Mesenchymal stem cell (in vitro differentiated cells and primary cell): ENCODE measurements around the gene MEIS2.

Experiments
- DNase-seq: peaks from one replicate; pipeline ENCODE4 v3.0.0-alpha.2; 2013
- H2AFZ ChIP-seq: one replicate; pipeline ENCODE4 v1.6.1; 2013; ENCODE audit warnings: low read depth, mild to moderate bottlenecking, control low read depth, inconsistent platforms, low read length, moderate library complexity
- H2AK5ac ChIP-seq: 2 replicates; pipeline ENCODE4 v1.6.1; 2013; ENCODE audit warnings: low read length, moderate library complexity, mild to moderate bottlenecking, inconsistent platforms; ENCODE audit not compliant: severe bottlenecking
- H2BK120ac ChIP-seq: one replicate; pipeline ENCODE4 v1.6.1; 2013; ENCODE audit warnings: low read depth, mild to moderate bottlenecking, inconsistent platforms, low read length, moderate library complexity
- H2BK12ac ChIP-seq, 2 experiments: one replicate each; pipeline ENCODE4 v1.6.1; 2013; ENCODE audit warnings: inconsistent platforms in 2 of 2, low read length in 2 of 2, mild to moderate bottlenecking in 2 of 2, moderate library complexity in 2 of 2, control low read depth in 1 of 2
- H2BK15ac ChIP-seq: one replicate; pipeline ENCODE4 v1.6.1; 2013; ENCODE audit warnings: mild to moderate bottlenecking, low read depth, inconsistent platforms; ENCODE audit not compliant: poor library complexity, severe bottlenecking
- H2BK5ac ChIP-seq: 2 replicates; pipeline ENCODE4 v1.6.1; 2013; ENCODE audit warnings: low read depth, mild to moderate bottlenecking, low read length, control low read depth, inconsistent platforms; ENCODE audit not compliant: poor library complexity, severe bottlenecking
- H3K14ac ChIP-seq, 2 experiments: one replicate each; pipeline ENCODE4 v1.6.1; 2013; ENCODE audit warnings: inconsistent platforms in 2 of 2, low read length in 2 of 2, control low read depth in 1 of 2, mild to moderate bottlenecking in 1 of 2, moderate library complexity in 1 of 2
- H3K18ac ChIP-seq, 2 experiments: one replicate each; pipeline ENCODE4 v1.6.1; 2013; ENCODE audit warnings: inconsistent platforms in 2 of 2, low read length in 2 of 2, control low read depth in 1 of 2, low read depth in 1 of 2, mild to moderate bottlenecking in 1 of 2
- H3K23ac ChIP-seq, 2 experiments: one replicate each; pipeline ENCODE4 v1.6.1; 2013; ENCODE audit warnings: inconsistent platforms in 2 of 2, low read length in 2 of 2, mild to moderate bottlenecking in 2 of 2, moderate library complexity in 2 of 2, control low read depth in 1 of 2
- H3K27ac ChIP-seq: 2 replicates; pipeline ENCODE4 v1.5.1; 2013; ENCODE audit warnings: mild to moderate bottlenecking, moderate library complexity, low read length, control low read depth, inconsistent platforms; ENCODE audit not compliant: poor library complexity, severe bottlenecking
- H3K27me3 ChIP-seq, 2 experiments: 2 replicates each; pipeline versions ENCODE4 v1.6.1 to v1.7.0; 2013; ENCODE audit warnings: low read length in 2 of 2, mild to moderate bottlenecking in 2 of 2, moderate library complexity in 2 of 2, control low read depth in 1 of 2, inconsistent platforms in 1 of 2; ENCODE audit not compliant: control insufficient read depth in 1 of 2, insufficient read depth in 1 of 2
- H3K36me3 ChIP-seq, 2 experiments: 2 replicates each; pipeline versions ENCODE4 v1.6.1 to v1.7.0; 2013; ENCODE audit warnings: low read length in 2 of 2, control low read depth in 1 of 2, inconsistent platforms in 1 of 2, low read depth in 1 of 2, mild to moderate bottlenecking in 1 of 2; ENCODE audit not compliant: insufficient read depth in 2 of 2, control insufficient read depth in 1 of 2
- H3K4ac ChIP-seq, 2 experiments: one replicate each; pipeline ENCODE4 v1.6.1; 2013; ENCODE audit warnings: inconsistent platforms in 2 of 2, low read length in 2 of 2, mild to moderate bottlenecking in 2 of 2, moderate library complexity in 2 of 2, control low read depth in 1 of 2, low read depth in 1 of 2
- H3K4me1 ChIP-seq: 2 replicates; pipeline ENCODE4 v1.6.1; 2013; ENCODE audit warnings: low read depth, low read length, control low read depth; ENCODE audit not compliant: control insufficient read depth, insufficient read depth
- H3K4me2 ChIP-seq: 2 replicates; pipeline ENCODE4 v1.6.1; 2013; ENCODE audit warnings: low read length, mild to moderate bottlenecking, inconsistent platforms; ENCODE audit not compliant: poor library complexity, severe bottlenecking
- H3K4me3 ChIP-seq, 2 experiments: 2 replicates each; pipeline versions ENCODE4 v1.5.1 to v1.7.0; 2013; ENCODE audit warnings: low read length in 2 of 2, mild to moderate bottlenecking in 2 of 2, control low read depth in 1 of 2, low read depth in 1 of 2; ENCODE audit not compliant: insufficient read depth in 1 of 2
- H3K79me1 ChIP-seq: replicated peaks from 2 replicates; pipeline ENCODE4 v1.6.1; 2013; ENCODE audit warnings: mild to moderate bottlenecking, control low read depth, low read length, inconsistent platforms; ENCODE audit not compliant: poor library complexity, severe bottlenecking
- H3K9ac ChIP-seq: 2 replicates; pipeline ENCODE4 v1.7.0; 2013; ENCODE audit warnings: mild to moderate bottlenecking, low read length, moderate library complexity
- H3K9me3 ChIP-seq: 2 replicates; pipeline ENCODE4 v1.7.0; 2013; ENCODE audit warnings: mild to moderate bottlenecking, low read length; ENCODE audit not compliant: control insufficient read depth
- H4K8ac ChIP-seq: one replicate; pipeline ENCODE4 v1.6.1; 2013; ENCODE audit warnings: inconsistent platforms, mild to moderate bottlenecking, low read length, moderate library complexity
- H4K91ac ChIP-seq: one replicate; pipeline ENCODE4 v1.6.1; 2013; ENCODE audit warnings: mild to moderate bottlenecking, low read length, inconsistent platforms
- WGBS: methylation state at CpG from one replicate; pipeline ENCODE4 v1.1.7; 2013; ENCODE audit warnings: mixed read lengths; 5-methylcytosine and 5-hydroxymethylcytosine counted together

Gene MEIS2

GRCh38 chr15:37041836-37042235, 58.5 kb downstream of the MEIS2 start:
- Histone ChIP-seq H3K4ac (no peak overlapping the region), H3K79me1 (peaks cover 15% of the 10 kb centered on the region), H3K18ac (no peak overlapping the region), H3K4me1 (peaks cover 3% of the 10 kb centered on the region), H2AK5ac (no peak overlapping the region), H3K9me3 (no peaks in the 10 kb centered on the region), H3K14ac (no peak overlapping the region), H4K8ac (no peak overlapping the region), H4K91ac (no peak overlapping the region), H2BK120ac (no peak overlapping the region), H3K9ac (no peak overlapping the region), H2BK12ac (no peak overlapping the region), H3K4me3 (no peak overlapping the region), H3K23ac (no peak overlapping the region), H3K27ac (no peak overlapping the region), H2BK5ac (no peak overlapping the region), H2AFZ (no peak overlapping the region), H3K27me3 (no peaks in the 10 kb centered on the region), H3K4me2 (no peak overlapping the region), H3K36me3 (peaks cover 0 to 77% of the 10 kb centered on the region in 2 experiments), H2BK15ac (no peak overlapping the region)
- DNase-seq, result no peak
- WGBS, result 100% methylated on average over 2 of the region's 4 CpGs

GRCh38 chr15:37041042-37041441, 59.3 kb downstream of the MEIS2 start:
- no peak overlapping the region for H2BK12ac ChIP-seq

GRCh38 chr15:37040072-37040742, 60.1 kb downstream of the MEIS2 start:
- 98% methylated on average over 3 of the region's 4 CpGs for WGBS
- no peak overlapping the region for H2AK5ac ChIP-seq
- H3K4me3 ChIP-seq, result no peak overlapping the region
- H3K4me2 ChIP-seq, result no peak overlapping the region
- H3K27me3 ChIP-seq, result no peaks in the 10 kb centered on the region
- no peak overlapping the region for H4K91ac ChIP-seq
- no peak overlapping the region for H3K27ac ChIP-seq
- peaks cover 15% of the 10 kb centered on the region for H3K79me1 ChIP-seq
- no peak overlapping the region for H4K8ac ChIP-seq
- H3K18ac ChIP-seq, result no peak overlapping the region
- H3K14ac ChIP-seq, result no peak overlapping the region
- H2BK15ac ChIP-seq, result no peak overlapping the region
- no peak overlapping the region for H2AFZ ChIP-seq
- no peak overlapping the region for H3K9ac ChIP-seq
- no peak for DNase-seq
- no peak overlapping the region for H3K23ac ChIP-seq
- H2BK5ac ChIP-seq, result no peak overlapping the region
- H3K36me3 ChIP-seq, result peaks cover 0 to 83% of the 10 kb centered on the region in 2 experiments
- peaks cover 2% of the 10 kb centered on the region for H3K4me1 ChIP-seq
- H2BK12ac ChIP-seq, result no peak overlapping the region
- no peak overlapping the region for H3K4ac ChIP-seq
- no peaks in the 10 kb centered on the region for H3K9me3 ChIP-seq
- H2BK120ac ChIP-seq, result no peak overlapping the region

More at GRCh38 chr15:37041042-37041441, 59.3 kb downstream of the MEIS2 start:
- Histone ChIP-seq H2BK120ac (no peak overlapping the region), H3K4me1 (peaks cover 1% of the 10 kb centered on the region), H3K4me3 (no peak overlapping the region), H3K27me3 (no peaks in the 10 kb centered on the region), H3K36me3 (peaks cover 0 to 82% of the 10 kb centered on the region in 2 experiments), H2BK5ac (no peak overlapping the region), H4K91ac (no peak overlapping the region), H2AFZ (no peak overlapping the region), H2AK5ac (no peak overlapping the region), H2BK15ac (no peak overlapping the region), H3K18ac (no peak overlapping the region), H3K79me1 (peaks cover 15% of the 10 kb centered on the region), H3K23ac (no peak overlapping the region), H3K4me2 (no peak overlapping the region), H3K14ac (no peak overlapping the region), H3K27ac (no peak overlapping the region), H4K8ac (no peak overlapping the region), H3K4ac (no peak overlapping the region), H3K9ac (no peak overlapping the region), H3K9me3 (no peaks in the 10 kb centered on the region)
- no peak for DNase-seq
- WGBS, result 97% methylated on average over 1 of the region's 1 CpG

- Histone ChIP-seq H2BK120ac (no peak overlapping the region), H3K9me3 (no peaks in the 10 kb centered on the region), H3K9ac (no peak overlapping the region), H2AK5ac (no peak overlapping the region), H3K27ac (no peak overlapping the region), H3K14ac (no peak overlapping the region), H3K79me1 (peaks cover 14% of the 10 kb centered on the region), H2BK15ac (no peak overlapping the region), H2AFZ (no peak overlapping the region), H3K27me3 (no peaks in the 10 kb centered on the region), H2BK5ac (no peak overlapping the region), H3K4me2 (no peak overlapping the region), H3K18ac (peak overlapping the region in 1 of 2 experiments; percentile 22), H4K91ac (no peak overlapping the region), H3K4ac (no peak overlapping the region), H2BK12ac (no peak overlapping the region), H3K4me3 (no peak overlapping the region), H4K8ac (no peak overlapping the region), H3K36me3 (peaks cover 7 to 84% of the 10 kb centered on the region in 2 experiments), H3K4me1 (peaks cover 3% of the 10 kb centered on the region), H3K23ac (no peak overlapping the region)
- WGBS, result over 99% methylated on average over 7 of the region's 7 CpGs
- no peak for DNase-seq
These were observed 61.6 kb downstream of the MEIS2 start for GRCh38 chr15:37038716-37039106.
